A549 (cell line): ENCODE data around the gene TRMO. TPM values are rescaled to one million over a fixed set of nuclear protein-coding genes. Genes with fewer than 3 reads are reported as not detected.

Experiments used
- ATAC-seq, 2 experiments: fragments of 200-7000 bp in 1 of 2; fragments of >200 bp in 1 of 2; cut with Nextera tagmentation in 1 of 2; cut with Tn5 transposase in 1 of 2; 3 replicates each; pipeline versions ENCODE4 v1.8.0 to v1.9.1; 2018 to 2020; ENCODE audit warnings: mild to moderate bottlenecking in 1 of 2, moderate library complexity in 1 of 2
- CTCF ChIA-PET: fragments of 300-600 bp; sonication (Branson Sonifier 250); formaldehyde crosslinking; extraction: SDS; loops from one replicate; lab custom pipeline; 2021; ENCODE audit warnings: antibody characterized with exemption, inconsistent platforms; lab: Yijun Ruan, JAX
- POLR2A ChIA-PET: fragments of 350-600 bp; formaldehyde crosslinking; extraction: SDS; loops from one replicate; lab custom pipeline; 2021; ENCODE audit warnings: antibody characterized with exemption, inconsistent platforms; lab: Yijun Ruan, JAX
- DNase-seq, 2 experiments: peaks; one replicate each; pipeline versions ENCODE4 v3.0.0 to v3.0.0-alpha.2; 2011 to 2016; ENCODE audit warnings: low read depth in 1 of 2, low spot score in 1 of 2
- FAIRE-seq: peaks from 2 replicates; lab custom pipeline; 2011; peaks lifted over from hg19 to GRCh38; lab: Jason Lieb, UNC
- H3K27ac ChIP-seq, 2 experiments: fragments of >200 bp; sonication (Bioruptor Twin); formaldehyde crosslinking; 3 replicates each; pipeline ENCODE4 v1.5.1; 2016 to 2017
- H3K4me1 ChIP-seq: fragments of >200 bp; sonication (Bioruptor Twin); formaldehyde crosslinking; 3 replicates; pipeline ENCODE4 v1.6.1; 2016
- H3K4me2 ChIP-seq: fragments of >200 bp; sonication (Bioruptor Twin); formaldehyde crosslinking; 3 replicates; pipeline ENCODE4 v1.6.1; 2016
- H3K4me3 ChIP-seq: fragments of >200 bp; sonication (Bioruptor Twin); formaldehyde crosslinking; 3 replicates; pipeline ENCODE4 v1.5.1; 2016
- H3K9me3 ChIP-seq: fragments of >200 bp; sonication (Bioruptor Twin); formaldehyde crosslinking; 3 replicates; pipeline ENCODE4 v1.6.1; 2016
- CBX2 ChIP-seq: fragments of 200-600 bp; sonication (generic); IDR thresholded peaks from 2 replicates; pipeline ENCODE4 v1.6.1; 2016; ENCODE audit warnings: low read depth, mild to moderate bottlenecking, borderline replicate concordance
- CBX8 ChIP-seq: fragments of 200-600 bp; sonication (generic); IDR thresholded peaks from 2 replicates; pipeline ENCODE4 v1.6.1; 2016
- CEBPB ChIP-seq, 2 experiments: fragments of >200 bp in 1 of 2; sonication (Bioruptor Twin) in 1 of 2; formaldehyde crosslinking in 1 of 2; IDR thresholded peaks; 2 replicates each; pipeline ENCODE4 v1.6.1; 2012 to 2016
- EHMT2 ChIP-seq: fragments of 200-600 bp; sonication (generic); IDR thresholded peaks from 2 replicates; pipeline ENCODE4 v1.6.1; 2016; ENCODE audit warnings: antibody characterized with exemption, low read depth, mild to moderate bottlenecking, moderate library complexity
- EP300 ChIP-seq, 2 experiments: fragments of >200 bp; sonication (Bioruptor Twin); formaldehyde crosslinking; IDR thresholded peaks; 2 replicates in 1 of 2; 3 replicates in 1 of 2; pipeline ENCODE4 v1.6.1; 2016 to 2017
- FOSL2 ChIP-seq, 2 experiments: fragments of 450-650 bp in 1 of 2; fragments of >200 bp in 1 of 2; sonication (Bioruptor Twin) in 1 of 2; formaldehyde crosslinking; IDR thresholded peaks; 2 replicates each; pipeline versions ENCODE4 v1.5.0 to v1.6.1; 2016 to 2020; ENCODE audit warnings: mild to moderate bottlenecking in 1 of 2, moderate library complexity in 1 of 2
- FOXS1 ChIP-seq: fragments of 250-450 bp; sonication (Bioruptor Pico); IDR thresholded peaks from 2 replicates; pipeline ENCODE4 v1.5.0; 2020; ENCODE audit warnings: mild to moderate bottlenecking, moderate library complexity
- HOXB13 ChIP-seq: fragments of 250-450 bp; sonication (Bioruptor Pico); IDR thresholded peaks from 2 replicates; pipeline ENCODE4 v1.5.0; 2020; ENCODE audit warnings: low read depth, mild to moderate bottlenecking, moderate library complexity
- HOXB5 ChIP-seq: fragments of 250-450 bp; sonication (Bioruptor Pico); IDR thresholded peaks from 2 replicates; pipeline ENCODE4 v1.5.0; 2020; ENCODE audit warnings: mild to moderate bottlenecking, moderate library complexity
- JUN ChIP-seq, 2 experiments: fragments of >200 bp; sonication (Bioruptor Twin); formaldehyde crosslinking; IDR thresholded peaks; 2 replicates in 1 of 2; 3 replicates in 1 of 2; pipeline ENCODE4 v1.6.1; 2016 to 2017
- MAFK ChIP-seq: fragments of 450-650 bp; IDR thresholded peaks from 2 replicates; pipeline ENCODE4 v1.6.1; 2014; ENCODE audit not compliant: partially characterized antibody
- MAZ ChIP-seq: fragments of 150-350 bp; IDR thresholded peaks from 2 replicates; pipeline ENCODE4 v1.6.1; 2014; ENCODE audit warnings: antibody characterized with exemption, low read depth, low read length, borderline replicate concordance
- MYC ChIP-seq: IDR thresholded peaks from 2 replicates; pipeline ENCODE4 v1.6.1; 2012; ENCODE audit warnings: mild to moderate bottlenecking, inconsistent platforms, low read length, improper control_type of control experiment, borderline replicate concordance
- NFE2L2 ChIP-seq: fragments of 150-350 bp; conservative IDR thresholded peaks from 2 replicates; pipeline ENCODE4 v1.6.1; 2014; ENCODE audit warnings: low read length
- PHF8 ChIP-seq: fragments of 200-600 bp; sonication (generic); IDR thresholded peaks from 2 replicates; pipeline ENCODE4 v1.6.1; 2016; ENCODE audit warnings: low read depth, mild to moderate bottlenecking, antibody characterized with exemption, moderate library complexity, borderline replicate concordance
- POLR2A ChIP-seq: IDR thresholded peaks from 2 replicates; pipeline ENCODE4 v1.6.1; 2012; ENCODE audit warnings: mild to moderate bottlenecking, low read length
- POLR2AphosphoS2 ChIP-seq: conservative IDR thresholded peaks from 2 replicates; pipeline ENCODE4 v1.6.1; 2012; ENCODE audit warnings: low read length, improper control_type of control experiment, inconsistent platforms
- RARB ChIP-seq: fragments of 250-450 bp; sonication (Bioruptor Pico); IDR thresholded peaks from 2 replicates; pipeline ENCODE4 v1.8.0; 2021; ENCODE audit warnings: mild to moderate bottlenecking, moderate library complexity
- RNF2 ChIP-seq: fragments of 200-600 bp; sonication (generic); IDR thresholded peaks from 2 replicates; pipeline ENCODE4 v1.6.1; 2016; ENCODE audit warnings: low read depth, mild to moderate bottlenecking, antibody characterized with exemption, moderate library complexity, borderline replicate concordance
- SMC3 ChIP-seq: fragments of >200 bp; sonication (Bioruptor Twin); formaldehyde crosslinking; IDR thresholded peaks from 3 replicates; pipeline ENCODE4 v1.6.1; 2018; ENCODE audit warnings: inconsistent platforms
- SREBF2 ChIP-seq: fragments of 450-650 bp; IDR thresholded peaks from 2 replicates; pipeline ENCODE4 v1.6.1; 2014; ENCODE audit warnings: mild to moderate bottlenecking, moderate library complexity
- ZNF302 ChIP-seq: fragments of 250-450 bp; sonication (Bioruptor Pico); IDR thresholded peaks from 2 replicates; pipeline ENCODE4 v1.9.0; 2021; ENCODE audit warnings: inconsistent platforms, mild to moderate bottlenecking, moderate library complexity
- WGBS: methylation state at CpG from one replicate; pipeline ENCODE4 v1.1.6; 2017; ENCODE audit errors: missing lambda C conversion rate; 5-methylcytosine and 5-hydroxymethylcytosine counted together
- polyA plus RNA-seq, 4 experiments: library from polyadenylated mRNA; depleted of rRNA in 3 of 4; stranded (reverse); fragments of >200 nt; fragmentation: RNase III in 1 of 4; extraction: RNeasy Plus Mini Kit Qiagen cat#74134 plus additional on column Dnase treatment in 1 of 4; gene quantifications; 2 replicates in 3 of 4; 3 replicates in 1 of 4; pipeline ENCODE4 v1.2.3, GENCODE V29; 2011 to 2017
- TF ChIP-seq, protein P1 (sequence below): IDR thresholded peaks from 2 replicates; pipeline ENCODE4 v1.6.1; 2012
- TF ChIP-seq, protein P2 (sequence below): fragments of 200-600 bp; sonication (generic); IDR thresholded peaks from 2 replicates; pipeline ENCODE4 v1.6.1; 2016; ENCODE audit warnings: antibody characterized with exemption, mild to moderate bottlenecking, moderate library complexity
- TF ChIP-seq, protein P3 (sequence below): fragments of 450-650 bp; IDR thresholded peaks from 2 replicates; pipeline ENCODE4 v1.6.1; 2014; ENCODE audit warnings: antibody characterized with exemption
- TF ChIP-seq, protein P4 (sequence below): fragments of 250-450 bp; sonication (Bioruptor Pico); IDR thresholded peaks from 2 replicates; pipeline ENCODE4 v1.5.0; 2021; ENCODE audit warnings: mild to moderate bottlenecking, moderate library complexity, borderline replicate concordance
- TF ChIP-seq, protein P5 (sequence below): fragments of >200 bp; sonication (Bioruptor Twin); formaldehyde crosslinking; IDR thresholded peaks from 2 replicates; pipeline ENCODE4 v1.6.1; 2016
- TF ChIP-seq, protein P6 (sequence below): IDR thresholded peaks from 2 replicates; pipeline ENCODE4 v1.6.1; 2012
- TF ChIP-seq, protein P7 (sequence below): fragments of 150-350 bp; IDR thresholded peaks from 2 replicates; pipeline ENCODE4 v1.6.1; 2014; ENCODE audit warnings: low read depth, mild to moderate bottlenecking, low read length

Gene TRMO
- polyA plus RNA-seq, 2 of the 4 experiments (the other 2 are of a cell fraction) = 12.0 to 18.8 TPM

DNA sequence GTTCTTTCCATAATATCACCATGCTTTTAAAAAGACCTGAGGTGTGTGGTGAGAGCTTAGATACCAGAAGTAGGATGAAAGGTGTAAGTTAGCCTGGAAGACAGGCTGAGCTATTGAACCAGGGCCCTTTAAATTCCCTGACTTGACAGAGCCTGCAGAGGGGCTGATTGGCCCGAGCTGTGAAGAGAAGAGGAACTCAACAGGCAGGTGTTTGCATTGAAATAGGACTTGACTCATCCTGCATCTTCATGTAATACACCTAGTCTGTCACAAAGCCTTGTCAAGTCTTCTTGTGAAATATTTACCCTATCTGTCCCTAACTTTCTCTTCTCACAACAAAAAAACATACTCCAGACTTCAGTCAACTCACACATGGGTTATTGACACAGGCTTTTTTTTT lies 44.2 kb upstream of the TRMO start (continued):
- TF ChIP-seq, protein P1, sequence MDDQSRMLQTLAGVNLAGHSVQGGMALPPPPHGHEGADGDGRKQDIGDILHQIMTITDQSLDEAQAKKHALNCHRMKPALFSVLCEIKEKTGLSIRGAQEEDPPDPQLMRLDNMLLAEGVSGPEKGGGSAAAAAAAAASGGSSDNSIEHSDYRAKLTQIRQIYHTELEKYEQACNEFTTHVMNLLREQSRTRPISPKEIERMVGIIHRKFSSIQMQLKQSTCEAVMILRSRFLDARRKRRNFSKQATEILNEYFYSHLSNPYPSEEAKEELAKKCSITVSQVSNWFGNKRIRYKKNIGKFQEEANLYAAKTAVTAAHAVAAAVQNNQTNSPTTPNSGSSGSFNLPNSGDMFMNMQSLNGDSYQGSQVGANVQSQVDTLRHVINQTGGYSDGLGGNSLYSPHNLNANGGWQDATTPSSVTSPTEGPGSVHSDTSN = no peak
- TF ChIP-seq, protein P2, sequence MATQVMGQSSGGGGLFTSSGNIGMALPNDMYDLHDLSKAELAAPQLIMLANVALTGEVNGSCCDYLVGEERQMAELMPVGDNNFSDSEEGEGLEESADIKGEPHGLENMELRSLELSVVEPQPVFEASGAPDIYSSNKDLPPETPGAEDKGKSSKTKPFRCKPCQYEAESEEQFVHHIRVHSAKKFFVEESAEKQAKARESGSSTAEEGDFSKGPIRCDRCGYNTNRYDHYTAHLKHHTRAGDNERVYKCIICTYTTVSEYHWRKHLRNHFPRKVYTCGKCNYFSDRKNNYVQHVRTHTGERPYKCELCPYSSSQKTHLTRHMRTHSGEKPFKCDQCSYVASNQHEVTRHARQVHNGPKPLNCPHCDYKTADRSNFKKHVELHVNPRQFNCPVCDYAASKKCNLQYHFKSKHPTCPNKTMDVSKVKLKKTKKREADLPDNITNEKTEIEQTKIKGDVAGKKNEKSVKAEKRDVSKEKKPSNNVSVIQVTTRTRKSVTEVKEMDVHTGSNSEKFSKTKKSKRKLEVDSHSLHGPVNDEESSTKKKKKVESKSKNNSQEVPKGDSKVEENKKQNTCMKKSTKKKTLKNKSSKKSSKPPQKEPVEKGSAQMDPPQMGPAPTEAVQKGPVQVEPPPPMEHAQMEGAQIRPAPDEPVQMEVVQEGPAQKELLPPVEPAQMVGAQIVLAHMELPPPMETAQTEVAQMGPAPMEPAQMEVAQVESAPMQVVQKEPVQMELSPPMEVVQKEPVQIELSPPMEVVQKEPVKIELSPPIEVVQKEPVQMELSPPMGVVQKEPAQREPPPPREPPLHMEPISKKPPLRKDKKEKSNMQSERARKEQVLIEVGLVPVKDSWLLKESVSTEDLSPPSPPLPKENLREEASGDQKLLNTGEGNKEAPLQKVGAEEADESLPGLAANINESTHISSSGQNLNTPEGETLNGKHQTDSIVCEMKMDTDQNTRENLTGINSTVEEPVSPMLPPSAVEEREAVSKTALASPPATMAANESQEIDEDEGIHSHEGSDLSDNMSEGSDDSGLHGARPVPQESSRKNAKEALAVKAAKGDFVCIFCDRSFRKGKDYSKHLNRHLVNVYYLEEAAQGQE = no peak

DNA sequence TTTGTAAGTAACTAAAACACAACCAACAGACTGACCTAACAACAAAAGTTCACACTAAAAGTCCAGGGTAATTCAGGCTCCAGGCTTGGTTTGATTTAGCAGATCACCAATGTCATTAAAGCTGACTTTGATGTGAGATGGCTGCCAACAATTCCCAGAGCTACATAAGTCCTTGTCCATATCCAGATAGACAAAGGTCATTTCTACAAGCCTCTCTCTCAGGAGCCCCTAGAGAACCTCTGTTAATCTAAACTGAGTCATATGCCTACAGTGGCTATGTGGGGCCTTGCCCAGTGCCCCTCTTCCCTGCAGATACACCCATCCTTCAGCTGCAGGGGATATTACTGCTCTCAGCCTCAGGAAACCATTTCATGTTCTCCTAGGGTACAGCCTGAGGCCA lies 42.6 kb upstream of the TRMO start:
- FAIRE-seq = no peak

DNA sequence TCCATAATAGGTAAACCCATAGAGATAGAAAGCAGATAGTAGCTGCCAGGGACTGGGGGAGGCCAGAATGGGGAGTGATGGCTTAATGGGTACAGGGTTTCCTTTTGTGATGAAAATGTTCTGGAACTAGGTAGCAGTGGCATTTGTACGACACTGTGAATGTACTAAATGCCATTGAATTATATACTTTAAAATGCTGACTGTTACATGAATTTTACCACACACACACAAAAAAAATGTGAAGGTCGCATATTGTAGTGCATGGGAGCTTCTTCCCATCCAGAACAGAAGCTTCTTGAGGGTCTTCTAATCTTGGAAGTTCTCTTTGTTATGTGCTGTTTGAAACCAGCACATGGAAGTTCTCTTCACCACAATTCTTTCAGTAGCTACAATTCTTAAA lies 40.9 kb upstream of the TRMO start:
- ChIA-PET POLR2A (no interaction called here), CTCF (interaction anchor here (1.1 to 3.8 kb wide), 4 partner anchors 9 to 71 kb away, joined by 3 to 17 read pairs (median 15); partner anchors contain the start of gene TRMO)
- no peak overlapping the region for H3K4me2 ChIP-seq
- FAIRE-seq (no peak), ATAC-seq (no peak), DNase-seq (no peak)
- H3K4me1 ChIP-seq = no peaks in the 10 kb centered on the region
- H3K4me3 ChIP-seq = no peak overlapping the region
- WGBS = 43% methylated on average over 2 of the region's 2 CpGs
- no peaks in the 10 kb centered on the region for H3K9me3 ChIP-seq
- TF ChIP-seq RARB (no peak), EHMT2 (no peak), NFE2L2 (no peak), MAFK (no peak), HOXB13 (CRISPR knock-in tag) (no peak), CEBPB (IDR thresholded peaks at IDR 0.05) (no peak), JUN (IDR thresholded peaks at IDR 0.05) (no peak), CBX2 (no peak), RNF2 (no peak)
- TF ChIP-seq, protein P3, sequence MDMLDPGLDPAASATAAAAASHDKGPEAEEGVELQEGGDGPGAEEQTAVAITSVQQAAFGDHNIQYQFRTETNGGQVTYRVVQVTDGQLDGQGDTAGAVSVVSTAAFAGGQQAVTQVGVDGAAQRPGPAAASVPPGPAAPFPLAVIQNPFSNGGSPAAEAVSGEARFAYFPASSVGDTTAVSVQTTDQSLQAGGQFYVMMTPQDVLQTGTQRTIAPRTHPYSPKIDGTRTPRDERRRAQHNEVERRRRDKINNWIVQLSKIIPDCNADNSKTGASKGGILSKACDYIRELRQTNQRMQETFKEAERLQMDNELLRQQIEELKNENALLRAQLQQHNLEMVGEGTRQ = no peak
- TF ChIP-seq, protein P4, sequence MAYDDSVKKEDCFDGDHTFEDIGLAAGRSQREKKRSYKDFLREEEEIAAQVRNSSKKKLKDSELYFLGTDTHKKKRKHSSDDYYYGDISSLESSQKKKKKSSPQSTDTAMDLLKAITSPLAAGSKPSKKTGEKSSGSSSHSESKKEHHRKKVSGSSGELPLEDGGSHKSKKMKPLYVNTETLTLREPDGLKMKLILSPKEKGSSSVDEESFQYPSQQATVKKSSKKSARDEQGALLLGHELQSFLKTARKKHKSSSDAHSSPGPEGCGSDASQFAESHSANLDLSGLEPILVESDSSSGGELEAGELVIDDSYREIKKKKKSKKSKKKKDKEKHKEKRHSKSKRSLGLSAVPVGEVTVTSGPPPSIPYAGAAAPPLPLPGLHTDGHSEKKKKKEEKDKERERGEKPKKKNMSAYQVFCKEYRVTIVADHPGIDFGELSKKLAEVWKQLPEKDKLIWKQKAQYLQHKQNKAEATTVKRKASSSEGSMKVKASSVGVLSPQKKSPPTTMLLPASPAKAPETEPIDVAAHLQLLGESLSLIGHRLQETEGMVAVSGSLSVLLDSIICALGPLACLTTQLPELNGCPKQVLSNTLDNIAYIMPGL (CRISPR knock-in tag) = no peak
- TF ChIP-seq, protein P5, sequence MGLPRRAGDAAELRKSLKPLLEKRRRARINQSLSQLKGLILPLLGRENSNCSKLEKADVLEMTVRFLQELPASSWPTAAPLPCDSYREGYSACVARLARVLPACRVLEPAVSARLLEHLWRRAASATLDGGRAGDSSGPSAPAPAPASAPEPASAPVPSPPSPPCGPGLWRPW = no peak
- TF ChIP-seq, protein P6, sequence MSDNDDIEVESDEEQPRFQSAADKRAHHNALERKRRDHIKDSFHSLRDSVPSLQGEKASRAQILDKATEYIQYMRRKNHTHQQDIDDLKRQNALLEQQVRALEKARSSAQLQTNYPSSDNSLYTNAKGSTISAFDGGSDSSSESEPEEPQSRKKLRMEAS = no peak
- H3K27ac ChIP-seq = no peak overlapping the region

More for the DNA sequence above, 42.6 kb upstream of the TRMO start:
- 0 out of 6 replicates have a peak, but pooled peaks of 1 of the 2 experiments have one; percentile 34 for ATAC-seq
- Histone ChIP-seq H3K9me3 (no peaks in the 10 kb centered on the region), H3K4me3 (no peak overlapping the region), H3K27ac (no peak overlapping the region), H3K4me1 (no peaks in the 10 kb centered on the region), H3K4me2 (no peak overlapping the region)
- POLR2A ChIA-PET = no interaction called here
- CTCF ChIA-PET = interaction anchor here (1.1 to 3.8 kb wide), 6 partner anchors 8 to 42 kb away, joined by 3 to 16 read pairs (median 4); partner anchors contain the start of genes ANP32B and TRMO
- DNase-seq = no peak
- TF ChIP-seq FOSL2 (IDR thresholded peaks at IDR 0.05) (no peak), FOSL2 (CRISPR knock-in tag; IDR thresholded peaks at IDR 0.05) (no peak), SREBF2 (no peak), HOXB5 (CRISPR knock-in tag) (no peak), NFE2L2 (no peak), ZNF302 (no peak), RARB (no peak), POLR2AphosphoS2 (no peak), CBX8 (no peak), MAZ (no peak), EP300 (IDR thresholded peaks at IDR 0.05) (no peak), SMC3 (no peak), FOXS1 (no peak), POLR2A (no peak), MYC (no peak), PHF8 (no peak)
- TF ChIP-seq, protein P6 = no peak
- TF ChIP-seq, protein P1 = no peak
- TF ChIP-seq, protein P7, sequence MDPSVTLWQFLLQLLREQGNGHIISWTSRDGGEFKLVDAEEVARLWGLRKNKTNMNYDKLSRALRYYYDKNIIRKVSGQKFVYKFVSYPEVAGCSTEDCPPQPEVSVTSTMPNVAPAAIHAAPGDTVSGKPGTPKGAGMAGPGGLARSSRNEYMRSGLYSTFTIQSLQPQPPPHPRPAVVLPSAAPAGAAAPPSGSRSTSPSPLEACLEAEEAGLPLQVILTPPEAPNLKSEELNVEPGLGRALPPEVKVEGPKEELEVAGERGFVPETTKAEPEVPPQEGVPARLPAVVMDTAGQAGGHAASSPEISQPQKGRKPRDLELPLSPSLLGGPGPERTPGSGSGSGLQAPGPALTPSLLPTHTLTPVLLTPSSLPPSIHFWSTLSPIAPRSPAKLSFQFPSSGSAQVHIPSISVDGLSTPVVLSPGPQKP = no peak
- TF ChIP-seq, all 56 proteins: peak for 0
